ENCODE results near the gene WNK2. TPM values are rescaled to one million over a fixed set of nuclear protein-coding genes. Genes with fewer than 3 reads are reported as not detected.

The WNK2 gene
- total and polyA plus RNA-seq, 2 of the 4 experiments (the other 2 are of a cell fraction) = not detected

DNA sequence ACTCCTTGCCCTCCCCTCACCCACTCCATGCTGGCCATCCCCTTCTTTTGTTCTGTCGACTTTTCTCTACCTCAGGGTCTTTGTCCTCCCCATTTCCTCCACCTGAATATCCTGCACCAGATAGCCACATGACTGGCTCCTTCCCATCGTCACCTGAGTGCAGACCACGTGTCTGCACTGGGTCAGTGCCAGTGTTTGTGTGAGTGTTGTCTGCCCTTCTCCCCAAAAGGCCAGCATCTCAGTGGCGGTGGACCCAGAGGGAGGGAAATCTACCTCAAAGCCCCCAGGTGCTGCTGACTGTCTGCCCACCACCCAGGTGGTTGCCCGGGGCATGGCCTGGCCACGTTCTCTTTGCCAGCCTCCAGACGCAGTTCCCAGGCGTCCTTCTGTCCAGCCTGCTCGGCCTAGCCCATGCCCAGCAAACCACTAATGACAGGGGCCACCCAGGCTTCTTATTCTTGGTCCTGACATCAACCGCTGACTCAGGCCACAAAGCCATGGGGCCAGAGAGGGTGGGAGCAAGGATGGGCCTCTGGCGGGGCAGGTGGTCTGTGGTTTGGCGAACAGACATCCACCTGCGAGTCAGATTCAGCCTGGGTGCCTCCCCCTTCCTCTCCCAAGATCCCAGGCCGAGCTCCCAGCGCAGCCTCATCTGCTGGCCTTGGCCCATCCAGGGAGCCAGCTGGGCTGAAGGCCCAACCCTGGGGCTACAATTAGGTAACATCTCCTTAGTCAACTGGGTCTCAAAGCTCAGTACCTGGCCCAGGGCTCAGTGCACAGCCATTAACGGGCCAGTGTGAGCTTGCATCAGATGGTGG lies 44.4 kb upstream of the WNK2 start:
- H3K4me3 ChIP-seq (ENCODE audit: insufficient read depth, low read depth, low read length) = no peak overlapping the region
- dilution Hi-C loops (cut with HindIII; ENCODE audit: low sequenced_read_pairs, unreplicated experiment) = no loop called here
- intact Hi-C loops (cut with micrococcal nuclease) = loop anchor here (10.0 kb wide), 1 partner anchor 315 kb away; the partner anchor contains the start of genes FAM120A and FAM120AOS
- H3K79me1 ChIP-seq (ENCODE audit: low read depth in 1 of 2, low read length in 2 of 2) = no peaks in the 10 kb centered on the region
- H2AK9ac ChIP-seq (replicated peaks; ENCODE audit: low read depth, low read length, poor library complexity) = no peak overlapping the region
- 91% methylated on average over 4 of the region's 16 CpGs; no CpG with 5 or more reads in 1 of the 2 experiments for WGBS, 2 experiments (ENCODE audit: extremely low coverage in 2 of 2, insufficient read length in 1 of 2)
- ChIA-PET CTCF (no interaction called here), POLR2A (ENCODE audit: unreplicated experiment) (no interaction called here)
- no peak overlapping the region for H3K27ac ChIP-seq (ENCODE audit: insufficient read depth, low read length)
- no peak overlapping the region for H2AK5ac ChIP-seq (ENCODE audit: low read depth, low read length)
- no peak for ATAC-seq (ENCODE audit: low read depth)
- H2BK15ac ChIP-seq (ENCODE audit: low read depth, low read length) = no peak overlapping the region
- H3K9me3 ChIP-seq (ENCODE audit: control insufficient read depth, insufficient read depth, low read length) = 0 out of 2 replicates have a peak, but pooled peaks cover 3% of the 10 kb centered on the region
- H3K36me3 ChIP-seq (ENCODE audit: control insufficient read depth, insufficient read depth, low read length) = no peaks in the 10 kb centered on the region
- H2BK5ac ChIP-seq (ENCODE audit: low read depth, low read length, poor library complexity, severe bottlenecking) = no peak overlapping the region
- in situ Hi-C loops (cut with MboI; ENCODE audit: low sequenced_read_pairs) = no loop called here
- no peak overlapping the region for H3K4me2 ChIP-seq (ENCODE audit: low read depth, low read length)
- no peak overlapping the region for H3K9ac ChIP-seq (ENCODE audit: low read depth, low read length)
- TF ChIP-seq, protein P1, sequence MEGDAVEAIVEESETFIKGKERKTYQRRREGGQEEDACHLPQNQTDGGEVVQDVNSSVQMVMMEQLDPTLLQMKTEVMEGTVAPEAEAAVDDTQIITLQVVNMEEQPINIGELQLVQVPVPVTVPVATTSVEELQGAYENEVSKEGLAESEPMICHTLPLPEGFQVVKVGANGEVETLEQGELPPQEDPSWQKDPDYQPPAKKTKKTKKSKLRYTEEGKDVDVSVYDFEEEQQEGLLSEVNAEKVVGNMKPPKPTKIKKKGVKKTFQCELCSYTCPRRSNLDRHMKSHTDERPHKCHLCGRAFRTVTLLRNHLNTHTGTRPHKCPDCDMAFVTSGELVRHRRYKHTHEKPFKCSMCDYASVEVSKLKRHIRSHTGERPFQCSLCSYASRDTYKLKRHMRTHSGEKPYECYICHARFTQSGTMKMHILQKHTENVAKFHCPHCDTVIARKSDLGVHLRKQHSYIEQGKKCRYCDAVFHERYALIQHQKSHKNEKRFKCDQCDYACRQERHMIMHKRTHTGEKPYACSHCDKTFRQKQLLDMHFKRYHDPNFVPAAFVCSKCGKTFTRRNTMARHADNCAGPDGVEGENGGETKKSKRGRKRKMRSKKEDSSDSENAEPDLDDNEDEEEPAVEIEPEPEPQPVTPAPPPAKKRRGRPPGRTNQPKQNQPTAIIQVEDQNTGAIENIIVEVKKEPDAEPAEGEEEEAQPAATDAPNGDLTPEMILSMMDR (conservative IDR thresholded peaks at IDR 0.05; ENCODE audit: low read depth, low read length) = no peak
- TF ChIP-seq POLR2A (IDR thresholded peaks at IDR 0.05; ENCODE audit: low read depth, low read length) = no peak
- no peak for TF ChIP-seq RFX5 (IDR thresholded peaks at IDR 0.05; ENCODE audit: low read depth, low read length)
- no peak for TF ChIP-seq BHLHE40 (IDR thresholded peaks at IDR 0.05; ENCODE audit: low read depth, low read length)
- no peak for TF ChIP-seq NFE2L2 (IDR thresholded peaks at IDR 0.05; ENCODE audit: low read depth, low read length)
- no peak for TF ChIP-seq CEBPB (IDR thresholded peaks at IDR 0.05; ENCODE audit: low read depth, low read length)
- no peak for TF ChIP-seq MAZ (IDR thresholded peaks at IDR 0.05; ENCODE audit: borderline replicate concordance, low read depth, low read length)
- no peak for TF ChIP-seq MAFK (IDR thresholded peaks at IDR 0.05; ENCODE audit: low read depth, low read length)
- no peak for TF ChIP-seq RAD21 (IDR thresholded peaks at IDR 0.05; ENCODE audit: low read length)
- TF ChIP-seq, protein P2, sequence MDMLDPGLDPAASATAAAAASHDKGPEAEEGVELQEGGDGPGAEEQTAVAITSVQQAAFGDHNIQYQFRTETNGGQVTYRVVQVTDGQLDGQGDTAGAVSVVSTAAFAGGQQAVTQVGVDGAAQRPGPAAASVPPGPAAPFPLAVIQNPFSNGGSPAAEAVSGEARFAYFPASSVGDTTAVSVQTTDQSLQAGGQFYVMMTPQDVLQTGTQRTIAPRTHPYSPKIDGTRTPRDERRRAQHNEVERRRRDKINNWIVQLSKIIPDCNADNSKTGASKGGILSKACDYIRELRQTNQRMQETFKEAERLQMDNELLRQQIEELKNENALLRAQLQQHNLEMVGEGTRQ (IDR thresholded peaks at IDR 0.05; ENCODE audit: low read depth, low read length) = no peak
- no peak for TF ChIP-seq CHD1 (IDR thresholded peaks at IDR 0.05; ENCODE audit: low read depth, low read length)
- TF ChIP-seq FOS (IDR thresholded peaks at IDR 0.05; ENCODE audit: low read depth, low read length) = no peak
- H3K9me1 ChIP-seq (ENCODE audit: insufficient read depth, low read length) = no peaks in the 10 kb centered on the region; the same call in 1 of the 2 replicates
- no peak overlapping the region for H4K5ac ChIP-seq (ENCODE audit: low read depth, low read length)
- H2AFZ ChIP-seq (replicated peaks; ENCODE audit: low read length, poor library complexity) = no peak overlapping the region
- H3K56ac ChIP-seq (ENCODE audit: extremely low read depth, insufficient read depth, low read length) = no peak overlapping the region
- no peak overlapping the region for H3K18ac ChIP-seq (ENCODE audit: low read depth, low read length)
- no peak overlapping the region for H3K14ac ChIP-seq (replicated peaks; ENCODE audit: low read depth, low read length)
- DNase-seq = no peak
- BruUV-seq (replicated peaks) = no TSS peak
- no peak overlapping the region for H3K4ac ChIP-seq (ENCODE audit: low read depth, low read length)
- H4K8ac ChIP-seq (ENCODE audit: low read depth in 2 of 2, low read length in 2 of 2) = no peak overlapping the region
- H3K23ac ChIP-seq (ENCODE audit: low read depth, low read length) = no peak overlapping the region
- H4K20me1 ChIP-seq (ENCODE audit: insufficient read depth, low read length) = no peaks in the 10 kb centered on the region
- no peak overlapping the region for H4K91ac ChIP-seq (ENCODE audit: insufficient read depth, low read depth, low read length)
- H2BK20ac ChIP-seq (ENCODE audit: low read depth, low read length) = no peak overlapping the region
- peaks cover 15% of the 10 kb centered on the region for H3K4me1 ChIP-seq (ENCODE audit: control insufficient read depth, insufficient read depth, low read length)
- H2BK120ac ChIP-seq (ENCODE audit: low read depth, low read length) = no peak overlapping the region
- no peaks in the 10 kb centered on the region for H3K27me3 ChIP-seq (ENCODE audit: control insufficient read depth, insufficient read depth, low read length)

All from IMR-90 (cell line).